ENCODE measurements around the gene SMIM23. TPM values are rescaled to one million over a fixed set of nuclear protein-coding genes. Genes with fewer than 3 reads are reported as not detected.
A peak's percentile ranks its signal among the peaks of the same experiment; 100 is the strongest.
"Not testable (repeated sequence)": the region's sequence is repeated elsewhere in the genome, so short reads cannot be mapped to it uniquely, and the experiment has no call there.

Gene SMIM23
- total and polyA plus RNA-seq, 3 experiments from 2014 or later, result not detected

DNA sequence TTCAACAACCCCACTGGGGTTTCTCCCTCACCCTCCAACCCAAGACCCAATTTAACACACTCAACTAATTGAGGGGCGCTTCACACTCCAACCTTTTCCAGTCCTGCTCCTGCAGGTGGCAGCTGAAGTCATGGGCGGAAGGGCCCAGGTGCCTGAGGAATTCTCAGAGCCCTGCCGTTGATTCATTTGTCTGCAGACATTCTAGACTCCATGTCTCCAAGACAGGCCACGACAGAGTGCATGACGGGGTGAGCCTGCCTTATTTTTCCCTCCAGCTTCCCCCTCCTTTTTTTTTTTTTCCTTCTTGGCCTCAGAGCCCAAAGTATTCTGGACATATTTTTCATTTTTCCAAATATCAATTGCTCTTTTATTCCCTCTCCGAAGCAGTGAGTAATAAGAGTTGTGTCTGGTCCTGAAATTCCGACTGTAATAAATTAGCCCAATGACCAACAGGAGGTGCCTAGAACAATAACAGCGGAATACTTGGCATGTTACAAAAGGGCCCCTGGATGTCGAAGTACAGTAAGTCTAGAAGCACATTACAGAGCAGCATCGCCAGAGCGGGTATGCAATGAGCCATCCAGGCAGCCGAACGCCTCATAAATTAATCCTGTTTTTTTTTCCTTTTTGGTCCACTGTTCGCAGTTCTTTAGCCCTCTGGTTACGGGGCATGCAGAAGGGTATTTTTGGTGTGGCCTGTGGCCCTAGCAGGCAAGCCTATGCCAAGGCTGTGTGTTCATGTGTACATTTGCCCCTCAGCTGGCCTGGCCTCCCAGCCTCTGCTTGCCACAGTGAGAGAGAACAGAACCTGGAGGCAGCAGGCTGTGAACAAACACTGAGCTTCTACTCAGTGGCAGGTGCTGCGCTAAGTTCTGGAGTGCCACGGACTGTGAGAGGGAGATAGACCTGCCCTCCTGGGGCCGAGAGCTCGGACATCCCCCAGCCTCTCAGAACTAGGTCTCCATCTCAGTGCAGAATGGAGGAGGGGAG is 8.6 kb upstream of the SMIM23 start:
- ChIA-PET CTCF (no interaction called here), POLR2A (no interaction called here)
- Histone ChIP-seq H3K27me3 (ENCODE audit: insufficient read depth, low read length, poor library complexity, severe bottlenecking) (peaks cover 4% of the 10 kb centered on the region), H3K27ac (ENCODE audit: low read depth, low read length) (no peak overlapping the region), H3K9me3 (ENCODE audit: low read length) (no peaks in the 10 kb centered on the region), H3K4me1 (ENCODE audit: insufficient read depth, low read length) (no peaks in the 10 kb centered on the region), H3K4me3 (ENCODE audit: low read length) (no peak overlapping the region), H3K36me3 (ENCODE audit: insufficient read depth, low read length) (no peaks in the 10 kb centered on the region)
- Mint-ChIP-seq H3K27ac (no peak overlapping the region), H3K36me3 (no peaks in the 10 kb centered on the region), H3K27me3 (peaks cover 5 to 7% of the 10 kb centered on the region in 2 donors), H3K9me3 (no peaks in the 10 kb centered on the region), H3K4me1 (no peaks in the 10 kb centered on the region), H3K4me3 (no peak overlapping the region)
- DNase-seq, result no peak

DNA sequence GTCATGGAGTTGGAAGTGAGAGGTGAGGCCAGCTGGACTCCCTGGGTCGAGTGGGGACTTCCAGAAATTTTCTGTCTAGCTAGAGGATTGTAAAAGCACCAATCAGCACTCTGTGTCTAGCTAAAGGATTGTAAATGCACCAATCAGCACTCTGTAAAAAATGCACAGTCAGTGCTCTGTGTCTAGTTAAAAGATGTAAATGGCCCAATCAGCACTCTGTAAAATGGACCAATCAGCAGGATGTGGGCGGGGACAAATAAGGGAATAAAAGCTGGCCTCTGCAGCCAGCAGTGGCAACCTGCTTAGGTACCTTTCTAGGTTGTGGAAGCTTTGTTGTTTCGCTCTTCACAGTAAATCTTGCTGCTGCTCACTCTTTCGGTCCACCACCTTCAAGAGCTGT is 3.9 kb upstream of the SMIM23 start:
- H3K4me3 Mint-ChIP-seq; DNase-seq; H3K36me3 Mint-ChIP-seq; H3K4me3 ChIP-seq (ENCODE audit: low read length); H3K36me3 ChIP-seq (ENCODE audit: insufficient read depth, low read length); POLR2A ChIA-PET; H3K4me1 Mint-ChIP-seq; H3K9me3 Mint-ChIP-seq; H3K4me1 ChIP-seq (ENCODE audit: insufficient read depth, low read length); H3K27ac Mint-ChIP-seq; H3K27ac ChIP-seq (ENCODE audit: low read depth, low read length); H3K9me3 ChIP-seq (ENCODE audit: low read length); CTCF ChIA-PET; H3K27me3 ChIP-seq (ENCODE audit: insufficient read depth, low read length, poor library complexity, severe bottlenecking): not testable (repeated sequence)
- peaks cover 3 to 25% of the 10 kb centered on the region in 2 donors for H3K27me3 Mint-ChIP-seq

DNA sequence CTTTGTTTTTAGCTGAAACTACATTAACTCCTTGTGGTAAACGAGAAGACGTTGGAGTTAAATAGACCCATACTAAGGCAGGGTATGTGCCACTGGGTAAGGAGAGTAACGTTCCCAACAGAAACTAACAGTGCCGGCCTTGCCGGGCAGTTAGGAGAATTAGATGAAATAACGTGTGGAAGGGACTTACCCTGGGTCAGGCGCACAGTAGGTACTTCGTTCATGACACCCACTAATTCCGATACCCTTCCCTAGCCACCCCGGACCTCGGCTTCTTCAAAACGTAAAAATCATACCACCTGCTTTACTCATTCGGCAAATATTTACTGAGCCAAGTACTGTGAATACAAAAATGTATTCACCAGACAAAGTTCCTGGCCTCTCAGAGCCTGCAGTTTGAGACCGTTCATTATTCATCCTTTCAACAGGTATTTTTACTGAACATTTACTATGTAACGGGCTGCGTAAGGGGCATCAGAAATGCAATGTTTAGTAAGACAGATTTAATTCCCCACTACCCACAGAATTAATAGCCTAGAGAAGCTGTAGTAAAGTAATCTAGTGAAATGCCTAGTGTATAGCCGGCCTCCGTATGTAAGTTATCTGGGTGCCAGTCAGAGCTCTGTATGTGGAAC is 3.2 kb upstream of the SMIM23 start:
- Mint-ChIP-seq H3K9me3 (no peaks in the 10 kb centered on the region), H3K36me3 (no peaks in the 10 kb centered on the region), H3K4me1 (no peaks in the 10 kb centered on the region), H3K4me3 (no peak overlapping the region), H3K27me3 (peaks cover 4 to 28% of the 10 kb centered on the region in 2 donors), H3K27ac (no peak overlapping the region)
- H3K36me3 ChIP-seq (ENCODE audit: insufficient read depth, low read length), result no peaks in the 10 kb centered on the region
- POLR2A ChIA-PET, result no interaction called here
- no peaks in the 10 kb centered on the region for H3K9me3 ChIP-seq (ENCODE audit: low read length)
- no peak overlapping the region for H3K4me3 ChIP-seq (ENCODE audit: low read length)
- no peak for DNase-seq
- CTCF ChIA-PET, result no interaction called here
- no peak overlapping the region for H3K27ac ChIP-seq (ENCODE audit: low read depth, low read length)
- peaks cover 4% of the 10 kb centered on the region for H3K27me3 ChIP-seq (ENCODE audit: insufficient read depth, low read length, poor library complexity, severe bottlenecking)
- no peaks in the 10 kb centered on the region for H3K4me1 ChIP-seq (ENCODE audit: insufficient read depth, low read length)

DNA sequence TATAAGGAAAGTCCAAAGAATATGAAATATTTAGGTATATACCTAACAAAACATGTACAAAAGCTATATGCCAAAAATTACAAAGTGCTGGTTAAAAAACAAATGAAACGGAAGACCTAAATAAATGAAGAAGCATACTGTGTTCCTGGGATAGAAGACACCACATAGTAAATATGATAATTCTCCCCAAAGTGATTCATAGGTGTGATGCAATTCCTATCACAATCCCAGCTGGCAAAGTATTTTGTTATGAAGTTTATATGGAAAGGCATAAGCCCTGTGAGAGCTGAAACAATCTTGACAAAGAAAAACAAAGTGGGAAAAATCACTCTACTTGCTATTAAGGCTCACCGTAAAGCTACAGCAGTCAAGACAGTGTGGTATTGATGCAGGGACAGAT is 2.6 kb upstream of the SMIM23 start:
- CTCF ChIA-PET, result no interaction called here
- Mint-ChIP-seq H3K27me3 (peaks cover 4 to 30% of the 10 kb centered on the region in 2 donors), H3K4me1 (no peaks in the 10 kb centered on the region), H3K27ac (no peak overlapping the region), H3K9me3 (no peaks in the 10 kb centered on the region), H3K4me3 (no peak overlapping the region), H3K36me3 (no peaks in the 10 kb centered on the region)
- DNase-seq, result no peak
- Histone ChIP-seq H3K4me1 (ENCODE audit: insufficient read depth, low read length) (no peaks in the 10 kb centered on the region), H3K4me3 (ENCODE audit: low read length) (no peak overlapping the region), H3K27me3 (ENCODE audit: insufficient read depth, low read length, poor library complexity, severe bottlenecking) (peaks cover 4% of the 10 kb centered on the region), H3K36me3 (ENCODE audit: insufficient read depth, low read length) (no peaks in the 10 kb centered on the region), H3K27ac (ENCODE audit: low read depth, low read length) (no peak overlapping the region), H3K9me3 (ENCODE audit: low read length) (no peaks in the 10 kb centered on the region)
- POLR2A ChIA-PET, result no interaction called here

DNA sequence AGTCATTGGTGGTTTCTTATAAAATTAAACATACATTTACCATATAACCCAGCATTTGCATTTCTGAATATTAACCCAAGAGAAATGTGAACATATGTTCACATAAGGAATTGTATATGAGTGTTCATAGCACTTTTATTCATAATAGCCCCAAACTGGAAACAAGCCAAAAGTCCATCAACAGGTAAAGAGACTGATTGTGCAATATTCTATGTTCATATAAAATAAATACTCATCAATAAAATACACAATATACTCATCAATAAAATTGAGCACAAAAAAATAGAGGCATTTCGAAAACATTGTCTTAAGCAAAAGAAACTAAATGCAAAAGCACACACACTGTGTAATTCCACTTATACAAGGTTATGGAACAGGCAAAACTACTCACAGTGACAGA is 3.7 kb downstream of the SMIM23 start:
- Mint-ChIP-seq H3K27ac (peak overlapping the region in 1 of 8 donors; percentile 78), H3K9me3 (no peaks in the 10 kb centered on the region), H3K4me3 (no peak overlapping the region), H3K4me1 (no peaks in the 10 kb centered on the region), H3K27me3 (peaks cover 9 to 30% of the 10 kb centered on the region in 2 donors), H3K36me3 (no peaks in the 10 kb centered on the region)
- Histone ChIP-seq H3K4me3 (ENCODE audit: low read length) (no peak overlapping the region), H3K4me1 (ENCODE audit: insufficient read depth, low read length) (no peaks in the 10 kb centered on the region), H3K9me3 (ENCODE audit: low read length) (no peaks in the 10 kb centered on the region), H3K27me3 (ENCODE audit: insufficient read depth, low read length, poor library complexity, severe bottlenecking) (no peaks in the 10 kb centered on the region), H3K36me3 (ENCODE audit: insufficient read depth, low read length) (no peaks in the 10 kb centered on the region), H3K27ac (ENCODE audit: low read depth, low read length) (no peak overlapping the region)
- CTCF ChIA-PET, result no interaction called here
- POLR2A ChIA-PET, result no interaction called here
- no peak for DNase-seq

DNA sequence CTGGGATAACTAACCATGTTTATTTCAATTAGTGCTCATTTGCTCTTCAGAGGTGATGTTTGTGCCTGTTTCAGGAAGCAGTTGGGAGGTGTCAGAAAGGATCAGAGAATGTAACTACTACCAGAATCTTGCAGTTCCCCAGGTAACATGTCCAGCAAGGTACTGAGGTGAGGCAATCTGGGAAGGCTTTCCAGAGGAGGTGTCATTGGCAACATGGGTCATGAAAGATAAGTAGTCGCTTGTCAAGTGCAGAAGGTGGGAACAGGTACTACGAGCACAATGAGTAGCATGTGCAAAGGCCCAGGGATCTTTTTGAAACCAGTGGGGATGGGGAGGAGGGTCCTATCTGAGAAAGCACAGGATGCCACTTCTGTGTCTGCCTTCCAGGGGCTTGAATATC is 4.8 kb downstream of the SMIM23 start:
- H3K27ac ChIP-seq (ENCODE audit: low read depth, low read length), result no peak overlapping the region
- H3K4me3 ChIP-seq (ENCODE audit: low read length), result no peak overlapping the region
- H3K9me3 ChIP-seq (ENCODE audit: low read length), result no peaks in the 10 kb centered on the region
- H3K36me3 ChIP-seq (ENCODE audit: insufficient read depth, low read length), result no peaks in the 10 kb centered on the region
- no peak for DNase-seq
- Mint-ChIP-seq H3K4me3 (no peak overlapping the region), H3K27ac (no peak overlapping the region), H3K36me3 (no peaks in the 10 kb centered on the region), H3K4me1 (no peaks in the 10 kb centered on the region), H3K27me3 (peaks cover 11 to 26% of the 10 kb centered on the region in 2 donors), H3K9me3 (no peaks in the 10 kb centered on the region)
- no peaks in the 10 kb centered on the region for H3K4me1 ChIP-seq (ENCODE audit: insufficient read depth, low read length)
- POLR2A ChIA-PET, result no interaction called here
- CTCF ChIA-PET, result no interaction called here
- no peaks in the 10 kb centered on the region for H3K27me3 ChIP-seq (ENCODE audit: insufficient read depth, low read length, poor library complexity, severe bottlenecking)

DNA sequence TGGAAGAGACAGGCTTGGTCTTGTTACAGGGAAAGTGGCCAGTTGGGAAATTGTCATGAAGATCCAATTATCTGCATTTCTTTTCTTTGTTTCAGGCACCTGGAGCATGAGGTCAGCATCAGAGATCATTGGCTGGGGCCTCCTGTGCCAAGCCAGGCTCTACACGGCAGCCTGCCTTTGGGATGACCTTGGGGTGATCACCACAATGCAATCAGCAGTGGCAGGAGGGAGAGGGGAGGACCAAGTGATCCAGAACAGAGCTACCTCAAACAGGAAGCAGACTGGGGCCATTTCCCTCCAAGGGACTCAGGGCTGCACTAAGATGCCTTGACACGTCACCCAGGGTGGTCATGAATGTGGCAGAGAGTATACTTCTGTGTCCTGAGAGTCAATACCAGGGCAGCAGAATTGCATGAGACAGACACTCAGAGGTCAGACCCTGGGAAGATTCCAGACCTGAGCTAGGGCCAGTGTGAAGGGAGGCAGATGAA is 8.9 kb downstream of the SMIM23 start:
- no peak overlapping the region for H3K27ac Mint-ChIP-seq
- H3K36me3 Mint-ChIP-seq, result no peaks in the 10 kb centered on the region
- Histone ChIP-seq H3K36me3 (ENCODE audit: insufficient read depth, low read length) (no peaks in the 10 kb centered on the region), H3K27me3 (ENCODE audit: insufficient read depth, low read length, poor library complexity, severe bottlenecking) (no peaks in the 10 kb centered on the region), H3K27ac (ENCODE audit: low read depth, low read length) (no peak overlapping the region), H3K9me3 (ENCODE audit: low read length) (no peaks in the 10 kb centered on the region), H3K4me3 (ENCODE audit: low read length) (no peak overlapping the region), H3K4me1 (ENCODE audit: insufficient read depth, low read length) (no peaks in the 10 kb centered on the region)
- POLR2A ChIA-PET, result no interaction called here
- H3K4me1 Mint-ChIP-seq, result no peaks in the 10 kb centered on the region
- H3K4me3 Mint-ChIP-seq, result no peak overlapping the region
- H3K27me3 Mint-ChIP-seq, result peaks cover 9 to 13% of the 10 kb centered on the region in 2 donors
- no peak for DNase-seq
- H3K9me3 Mint-ChIP-seq, result no peaks in the 10 kb centered on the region
- CTCF ChIA-PET, result no interaction called here

DNA sequence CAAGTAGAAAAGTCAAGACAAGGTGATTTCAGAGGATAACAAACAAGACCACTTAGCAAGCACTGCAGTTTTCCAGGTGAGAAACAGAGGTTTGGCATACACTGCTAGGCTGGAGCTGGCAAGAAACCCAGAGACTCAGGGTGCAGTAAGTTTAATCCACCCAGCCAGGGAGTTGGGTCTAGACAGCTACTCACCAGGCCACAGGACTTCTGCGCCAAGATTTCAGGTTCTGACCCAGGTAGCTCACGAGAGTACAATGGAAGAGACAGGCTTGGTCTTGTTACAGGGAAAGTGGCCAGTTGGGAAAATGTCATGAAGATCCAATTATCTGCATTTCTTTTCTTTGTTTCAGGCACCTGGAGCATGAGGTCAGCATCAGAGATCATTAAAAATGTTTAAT is 9.8 kb downstream of the SMIM23 start:
- DNase-seq, result no peak
- Mint-ChIP-seq H3K27ac (no peak overlapping the region), H3K9me3 (no peaks in the 10 kb centered on the region), H3K36me3 (no peaks in the 10 kb centered on the region), H3K4me1 (no peaks in the 10 kb centered on the region), H3K27me3 (peaks cover 8 to 10% of the 10 kb centered on the region in 2 donors), H3K4me3 (no peak overlapping the region)
- Histone ChIP-seq H3K4me3 (ENCODE audit: low read length) (no peak overlapping the region), H3K36me3 (ENCODE audit: insufficient read depth, low read length) (no peaks in the 10 kb centered on the region), H3K27ac (ENCODE audit: low read depth, low read length) (no peak overlapping the region), H3K9me3 (ENCODE audit: low read length) (no peaks in the 10 kb centered on the region), H3K27me3 (ENCODE audit: insufficient read depth, low read length, poor library complexity, severe bottlenecking) (no peaks in the 10 kb centered on the region), H3K4me1 (ENCODE audit: insufficient read depth, low read length) (no peaks in the 10 kb centered on the region)
- ChIA-PET CTCF (no interaction called here), POLR2A (no interaction called here)
